CD14-positive monocyte (primary cell): ENCODE data around the gene GIT1. TPM values are rescaled to one million over a fixed set of nuclear protein-coding genes. Genes with fewer than 3 reads are reported as not detected.

Experiments
- DNase-seq, 3 donors: peaks; one replicate each; pipeline ENCODE4 v3.0.0-alpha.2; 2011 to 2022
- H2AFZ ChIP-seq: 2 replicates; pipeline ENCODE4 v1.6.0; 2012; ENCODE audit warnings: mild to moderate bottlenecking, low read depth, low read length, inconsistent platforms; ENCODE audit not compliant: insufficient read depth, poor library complexity, severe bottlenecking
- H3K27ac ChIP-seq, 2 donors: 1 replicate in 1 of 2; 2 replicates in 1 of 2; pipeline ENCODE4 v1.5.1; 2012 to 2013; ENCODE audit warnings: low read length in 2 of 2, control low read depth in 1 of 2, inconsistent platforms in 1 of 2, low read depth in 1 of 2, mild to moderate bottlenecking in 1 of 2
- H3K27me3 ChIP-seq, 2 donors: one replicate each; pipeline versions ENCODE4 v1.6.0 to v1.6.1; 2011 to 2013; ENCODE audit warnings: low read length in 2 of 2; ENCODE audit not compliant: control insufficient read depth in 2 of 2, insufficient read depth in 2 of 2
- H3K36me3 ChIP-seq, 2 donors: replicated peaks in 1 of 2; 1 replicate in 1 of 2; 2 replicates in 1 of 2; pipeline versions ENCODE4 v1.5.1 to v1.6.1; 2012 to 2013; ENCODE audit warnings: low read length in 2 of 2, control low read depth in 1 of 2, inconsistent platforms in 1 of 2, mild to moderate bottlenecking in 1 of 2; ENCODE audit not compliant: insufficient read depth in 2 of 2, control insufficient read depth in 1 of 2
- H3K4me1 ChIP-seq, 2 donors: 1 replicate in 1 of 2; 2 replicates in 1 of 2; pipeline versions ENCODE4 v1.5.1 to v1.6.1; 2012 to 2013; ENCODE audit warnings: low read length in 2 of 2, control low read depth in 1 of 2, inconsistent platforms in 1 of 2, mild to moderate bottlenecking in 1 of 2, moderate library complexity in 1 of 2; ENCODE audit not compliant: insufficient read depth in 2 of 2, control insufficient read depth in 1 of 2
- H3K4me2 ChIP-seq: replicated peaks from 2 replicates; pipeline ENCODE3; 2012; ENCODE audit warnings: low read length, moderate library complexity, mild to moderate bottlenecking; ENCODE audit not compliant: poor library complexity, severe bottlenecking; ENCODE audit errors: extremely low read depth
- H3K4me3 ChIP-seq, 3 experiments: fragments of 200-600 bp in 1 of 3; sonication (generic) in 1 of 3; replicated peaks in 1 of 3; 1 replicate in 2 of 3; 2 replicates in 1 of 3; pipeline ENCODE4 v1.5.1; 2011 to 2013; ENCODE audit warnings: low read length in 3 of 3, mild to moderate bottlenecking in 3 of 3, control low read depth in 2 of 3, low read depth in 2 of 3, inconsistent platforms in 1 of 3, moderate library complexity in 1 of 3
- H3K79me2 ChIP-seq: 2 replicates; pipeline ENCODE4 v1.6.0; 2012; ENCODE audit warnings: mild to moderate bottlenecking, control low read depth, inconsistent platforms, low read length, moderate library complexity; ENCODE audit not compliant: insufficient read depth
- H3K9ac ChIP-seq: 2 replicates; pipeline ENCODE4 v1.6.0; 2017; ENCODE audit warnings: low read length, mild to moderate bottlenecking; ENCODE audit not compliant: insufficient read depth, poor library complexity, severe bottlenecking
- H3K9me3 ChIP-seq, 2 donors: replicated peaks in 1 of 2; 1 replicate in 1 of 2; 2 replicates in 1 of 2; pipeline versions ENCODE4 v1.5.1 to v1.6.1; 2012 to 2013; ENCODE audit warnings: low read length in 2 of 2, control low read depth in 1 of 2; ENCODE audit not compliant: control insufficient read depth in 1 of 2, insufficient read depth in 1 of 2
- H4K20me1 ChIP-seq: 2 replicates; pipeline ENCODE4 v1.6.0; 2012; ENCODE audit warnings: mild to moderate bottlenecking, low read length, control low read depth, moderate library complexity; ENCODE audit not compliant: insufficient read depth
- H3K27ac Mint-ChIP-seq, 7 donors: one replicate each; pipeline ENCODE4 v1.8.0; 2020; ENCODE audit warnings: mild to moderate bottlenecking in 7 of 7, mixed read lengths in 7 of 7, moderate library complexity in 6 of 7, inconsistent platforms in 2 of 7
- H3K27me3 Mint-ChIP-seq, 3 donors: one replicate each; pipeline ENCODE4 v1.8.0; 2021 to 2022; ENCODE audit warnings: low read depth in 3 of 3, mild to moderate bottlenecking in 3 of 3, mixed read lengths in 3 of 3, moderate library complexity in 3 of 3, inconsistent platforms in 1 of 3
- H3K36me3 Mint-ChIP-seq, 2 donors: one replicate each; pipeline ENCODE4 v1.8.0; 2020; ENCODE audit warnings: mixed read lengths in 2 of 2, inconsistent platforms in 1 of 2, mild to moderate bottlenecking in 1 of 2
- H3K4me1 Mint-ChIP-seq: one replicate; pipeline ENCODE4 v1.8.0; 2020; ENCODE audit warnings: mild to moderate bottlenecking, mixed read lengths
- H3K4me3 Mint-ChIP-seq, 2 donors: one replicate each; pipeline ENCODE4 v1.8.0; 2020; ENCODE audit warnings: mild to moderate bottlenecking in 2 of 2, mixed read lengths in 2 of 2, moderate library complexity in 1 of 2
- H3K9me3 Mint-ChIP-seq, 7 donors: one replicate each; pipeline ENCODE4 v1.8.0; 2020 to 2022; ENCODE audit warnings: mixed read lengths in 7 of 7, mild to moderate bottlenecking in 6 of 7, moderate library complexity in 6 of 7, inconsistent platforms in 2 of 7
- WGBS: methylation state at CpG from one replicate; pipeline ENCODE4 v1.1.5; 2013; ENCODE audit warnings: missing lambda C conversion rate; ENCODE audit not compliant: insufficient coverage; 5-methylcytosine and 5-hydroxymethylcytosine counted together
- intact Hi-C, 2 donors: fragments of 100-400 bp; cut with micrococcal nuclease; formaldehyde crosslinking; loops; one replicate each; pipeline versions ENCODE4 v1.15.0 to v1.15.1; 2023
- polyA plus RNA-seq, 3 donors: library from polyadenylated mRNA; depleted of rRNA in 1 of 3; unstranded in 2 of 3; stranded (reverse) in 1 of 3; fragments of 300-500 nt in 2 of 3; fragments of >200 nt in 1 of 3; fragmentation: Illumina TruSeq in 2 of 3; gene quantifications; 1 replicate in 2 of 3; 2 replicates in 1 of 3; pipeline ENCODE4 v1.2.3, GENCODE V29; 2012 to 2021
- TF ChIP-seq, protein P1 (sequence below): fragments of 200-600 bp; IDR thresholded peaks from one replicate; pipeline ENCODE4 v1.8.0; 2022; ENCODE audit warnings: antibody characterized with exemption, mild to moderate bottlenecking

GIT1 gene
- polyA plus RNA-seq, 3 donors: 3.1 to 41.7 (median 4.4) TPM

DNA sequence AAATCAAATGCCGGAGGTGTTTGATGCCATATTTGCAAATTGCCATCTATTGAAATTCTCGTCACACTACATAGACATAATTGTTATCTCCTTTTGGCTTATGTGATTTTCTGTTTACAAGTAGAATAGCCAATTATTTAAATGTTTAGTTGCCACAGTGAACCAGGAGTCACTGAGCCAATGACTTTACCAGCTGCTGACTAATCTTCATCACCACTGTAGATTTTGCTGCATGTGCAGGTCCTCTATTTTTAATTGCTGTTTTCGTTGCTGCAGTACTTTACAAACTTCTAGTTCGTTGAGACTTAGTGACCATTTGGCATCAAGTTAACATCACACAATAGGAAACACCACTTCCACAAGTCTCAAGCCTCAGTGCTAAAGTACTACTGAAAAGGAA, 45.4 kb downstream of the GIT1 start:
- H3K4me2 ChIP-seq: no peak overlapping the region
- no peak overlapping the region for H3K9ac ChIP-seq
- no peak overlapping the region for H3K27ac Mint-ChIP-seq
- H3K4me1 ChIP-seq: no peaks in the 10 kb centered on the region
- no peaks in the 10 kb centered on the region for H3K27me3 Mint-ChIP-seq
- H3K4me1 Mint-ChIP-seq: no peaks in the 10 kb centered on the region
- no peak overlapping the region for H3K4me3 ChIP-seq
- peaks cover 3% of the 10 kb centered on the region for H4K20me1 ChIP-seq
- H2AFZ ChIP-seq: no peak overlapping the region
- peaks cover 48 to 84% of the 10 kb centered on the region in 2 donors for H3K36me3 ChIP-seq
- no peaks in the 10 kb centered on the region for H3K9me3 Mint-ChIP-seq
- no peak for DNase-seq
- H3K4me3 Mint-ChIP-seq: no peak overlapping the region
- H3K79me2 ChIP-seq: no peaks in the 10 kb centered on the region
- 100% methylated on average over 1 of the region's 4 CpGs for WGBS
- H3K27me3 ChIP-seq: no peaks in the 10 kb centered on the region
- H3K27ac ChIP-seq: no peak overlapping the region
- peaks cover 52 to 74% of the 10 kb centered on the region in 2 donors for H3K36me3 Mint-ChIP-seq
- intact Hi-C loops: no loop called here
- no peaks in the 10 kb centered on the region for H3K9me3 ChIP-seq
- TF ChIP-seq, protein P1, sequence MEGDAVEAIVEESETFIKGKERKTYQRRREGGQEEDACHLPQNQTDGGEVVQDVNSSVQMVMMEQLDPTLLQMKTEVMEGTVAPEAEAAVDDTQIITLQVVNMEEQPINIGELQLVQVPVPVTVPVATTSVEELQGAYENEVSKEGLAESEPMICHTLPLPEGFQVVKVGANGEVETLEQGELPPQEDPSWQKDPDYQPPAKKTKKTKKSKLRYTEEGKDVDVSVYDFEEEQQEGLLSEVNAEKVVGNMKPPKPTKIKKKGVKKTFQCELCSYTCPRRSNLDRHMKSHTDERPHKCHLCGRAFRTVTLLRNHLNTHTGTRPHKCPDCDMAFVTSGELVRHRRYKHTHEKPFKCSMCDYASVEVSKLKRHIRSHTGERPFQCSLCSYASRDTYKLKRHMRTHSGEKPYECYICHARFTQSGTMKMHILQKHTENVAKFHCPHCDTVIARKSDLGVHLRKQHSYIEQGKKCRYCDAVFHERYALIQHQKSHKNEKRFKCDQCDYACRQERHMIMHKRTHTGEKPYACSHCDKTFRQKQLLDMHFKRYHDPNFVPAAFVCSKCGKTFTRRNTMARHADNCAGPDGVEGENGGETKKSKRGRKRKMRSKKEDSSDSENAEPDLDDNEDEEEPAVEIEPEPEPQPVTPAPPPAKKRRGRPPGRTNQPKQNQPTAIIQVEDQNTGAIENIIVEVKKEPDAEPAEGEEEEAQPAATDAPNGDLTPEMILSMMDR: no peak

DNA sequence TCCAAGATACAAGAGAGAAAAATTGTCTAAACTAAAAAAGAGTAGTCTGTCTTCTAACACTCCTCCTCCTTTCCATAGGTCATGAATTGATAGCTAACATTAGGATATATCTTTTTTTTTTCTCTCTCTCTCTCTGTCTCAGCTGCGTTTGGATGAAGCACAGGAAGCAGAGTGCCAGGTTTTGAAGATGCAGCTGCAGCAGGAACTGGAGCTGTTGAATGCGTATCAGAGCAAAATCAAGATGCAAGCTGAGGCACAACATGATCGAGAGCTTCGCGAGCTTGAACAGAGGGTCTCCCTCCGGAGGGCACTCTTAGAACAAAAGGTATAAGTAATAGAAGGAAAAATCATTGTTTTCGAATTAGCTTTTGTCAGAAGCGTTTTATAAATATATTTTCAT, 55.5 kb downstream of the GIT1 start:
- Histone ChIP-seq H3K27ac (no peak overlapping the region), H2AFZ (no peak overlapping the region), H3K36me3 (peaks cover 60 to 85% of the 10 kb centered on the region in 2 donors), H3K4me2 (no peak overlapping the region), H4K20me1 (peaks cover 26% of the 10 kb centered on the region), H3K4me3 (no peak overlapping the region), H3K4me1 (no peaks in the 10 kb centered on the region), H3K79me2 (no peaks in the 10 kb centered on the region), H3K9me3 (no peaks in the 10 kb centered on the region), H3K9ac (no peak overlapping the region), H3K27me3 (no peaks in the 10 kb centered on the region)
- no peak overlapping the region for H3K27ac Mint-ChIP-seq
- no peak overlapping the region for H3K4me3 Mint-ChIP-seq
- no peaks in the 10 kb centered on the region for H3K4me1 Mint-ChIP-seq
- DNase-seq: no peak
- WGBS: 100% methylated on average over 2 of the region's 8 CpGs
- H3K36me3 Mint-ChIP-seq: peaks cover 42 to 80% of the 10 kb centered on the region in 2 donors
- H3K9me3 Mint-ChIP-seq: peaks cover 0 to 3% (median 0%) of the 10 kb centered on the region in 7 donors
- TF ChIP-seq, protein P1: no peak
- intact Hi-C loops: no loop called here
- peaks cover 0 to 2% (median 0%) of the 10 kb centered on the region in 3 donors for H3K27me3 Mint-ChIP-seq
